HG03354 (cell line): Measurements from ENCODE around the gene WDR45B.
"Not testable (repeated sequence)": the region's sequence is repeated elsewhere in the genome, so short reads cannot be mapped to it uniquely, and the experiment has no call there.

Experiments
- ATAC-seq: cut with Tn5 transposase; IDR thresholded peaks from one replicate; pipeline ENCODE4 v1.9.1; 2021; ENCODE audit warnings: mild to moderate bottlenecking; ENCODE audit not compliant: unreplicated experiment, poor library complexity, severe bottlenecking

WDR45B gene

DNA sequence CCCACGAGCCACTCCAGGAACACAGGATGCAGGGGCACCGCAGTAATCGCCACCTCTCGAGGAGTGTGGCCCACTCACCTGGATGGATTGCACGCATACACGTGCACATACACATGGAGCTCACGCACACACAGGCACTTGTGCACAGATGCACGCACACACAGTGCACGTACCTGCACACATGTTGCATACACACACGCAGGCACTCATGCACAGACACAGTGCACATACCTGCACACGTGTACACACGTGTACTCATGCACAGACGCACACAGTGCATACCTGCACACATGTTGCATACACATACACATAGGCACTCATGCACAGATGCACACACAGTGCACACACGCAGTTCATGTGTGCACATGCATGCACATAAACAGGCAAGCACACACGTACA is 11.6 kb upstream of the WDR45B start:
- ATAC-seq: no peak

GRCh38 chr17:82658796-82659452 is 10.7 kb upstream of the WDR45B start:
- no peak for ATAC-seq

GRCh38 chr17:82658331-82658730 is 10.1 kb upstream of the WDR45B start:
- no peak for ATAC-seq

DNA sequence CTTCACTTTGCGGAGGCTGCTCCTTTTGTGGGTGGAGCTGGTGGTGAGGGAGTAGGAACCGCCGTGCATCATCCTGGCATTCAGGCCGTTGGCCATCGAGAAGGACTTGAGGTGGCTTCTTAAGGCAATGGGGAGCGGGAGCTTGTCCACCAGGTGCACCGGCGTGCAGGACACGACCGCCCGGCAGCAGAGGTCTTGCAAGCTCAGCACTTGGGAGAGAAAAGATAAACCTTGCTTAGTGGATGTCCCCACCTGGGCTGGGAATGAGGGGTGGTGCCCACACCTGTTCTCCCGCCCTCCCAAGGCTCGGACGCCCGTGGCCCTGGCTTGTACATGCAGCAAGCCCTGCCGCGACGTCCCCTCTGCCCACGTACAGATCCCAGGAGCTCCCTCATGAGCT is 9.7 kb upstream of the WDR45B start:
- no peak for ATAC-seq

- no peak for ATAC-seq
Measured at GRCh38 chr17:82656266-82656665, 8.0 kb upstream of the WDR45B start.

DNA sequence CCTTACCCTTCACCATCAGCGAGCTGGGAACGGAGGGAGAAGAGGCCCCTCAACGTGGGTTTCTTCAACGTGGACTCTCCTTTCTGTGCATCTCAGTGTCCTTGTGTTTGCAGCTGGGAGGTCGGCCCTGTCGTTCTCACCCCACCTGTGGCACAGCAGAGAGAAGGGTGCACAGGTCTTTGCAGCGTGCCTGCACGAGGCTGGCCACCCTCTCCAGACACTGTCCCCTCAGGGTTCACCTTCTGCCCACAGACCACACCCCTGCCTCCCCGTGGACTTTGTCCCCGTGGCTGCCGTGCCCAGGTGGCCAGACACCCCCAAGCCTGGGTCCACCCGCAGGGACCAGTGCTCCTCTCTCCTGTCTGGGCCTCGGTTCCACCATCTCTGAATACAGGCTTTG is 7.3 kb upstream of the WDR45B start:
- ATAC-seq: no peak

GRCh38 chr17:82655038-82655479 is 6.8 kb upstream of the WDR45B start:
- no peak for ATAC-seq

DNA sequence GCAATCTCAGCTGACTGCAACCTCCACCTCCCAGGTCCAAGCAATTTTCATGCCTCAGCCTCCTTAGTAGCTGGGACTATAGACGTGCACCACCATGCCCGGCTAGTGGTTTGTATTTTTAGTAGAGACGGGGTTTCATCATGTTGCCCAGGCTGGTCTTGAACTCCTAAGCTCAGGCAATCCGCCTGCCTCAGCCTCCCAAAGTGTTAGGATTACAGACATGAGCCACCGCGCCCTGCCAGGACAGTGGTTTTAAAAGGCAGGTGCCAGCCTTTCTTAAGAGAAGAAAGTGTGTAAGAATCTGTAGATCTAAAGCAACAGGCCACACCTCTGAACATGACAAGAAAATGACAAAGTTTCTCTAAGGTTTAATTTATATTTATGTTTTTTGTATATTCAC is 6.4 kb upstream of the WDR45B start:
- not testable (repeated sequence) for ATAC-seq

DNA sequence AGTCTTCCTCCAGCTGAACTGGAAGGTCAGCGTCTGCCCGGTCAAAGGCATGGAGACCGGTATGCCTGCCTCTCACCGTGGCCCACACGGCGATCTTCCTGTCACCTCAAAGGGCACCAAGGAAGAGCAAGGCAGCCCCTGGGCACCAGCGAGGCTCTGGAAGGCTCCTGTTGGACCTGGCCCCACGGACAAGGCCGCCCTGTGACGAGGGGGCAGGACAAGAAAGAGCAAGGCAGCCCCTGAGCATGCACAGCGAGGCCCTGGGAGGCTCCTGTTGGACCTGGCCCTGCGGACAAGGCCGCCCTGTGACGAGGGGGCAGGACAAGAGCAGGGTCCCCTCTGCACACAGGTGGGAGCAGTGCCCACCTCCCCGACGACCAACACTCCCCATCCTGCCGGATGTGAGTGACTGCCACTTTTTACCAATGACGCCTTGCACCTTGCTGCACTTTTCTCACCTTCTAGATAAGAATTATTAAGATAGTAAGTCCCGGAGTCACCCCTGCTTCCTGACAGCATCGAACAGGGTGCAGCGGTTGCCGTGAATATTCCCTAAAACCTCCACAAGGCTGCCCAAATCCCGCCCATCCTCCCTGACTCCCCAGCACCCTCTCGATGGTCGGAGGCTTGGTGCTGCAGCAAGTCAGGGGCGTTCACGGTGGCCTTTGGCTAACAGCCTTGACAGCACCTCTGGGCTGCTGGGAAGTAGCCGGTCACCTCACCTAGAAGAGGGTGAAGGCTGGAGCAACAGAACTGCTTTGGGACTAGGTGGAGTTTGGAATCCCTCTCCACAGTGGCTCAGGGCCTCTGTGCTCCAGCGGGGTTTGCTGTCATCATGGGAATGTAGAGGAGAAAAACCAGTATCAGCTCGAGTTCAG is 5.6 kb upstream of the WDR45B start:
- no peak for ATAC-seq

- no peak for ATAC-seq
Measured at GRCh38 chr17:82650723-82651122, 2.5 kb upstream of the WDR45B start.

DNA sequence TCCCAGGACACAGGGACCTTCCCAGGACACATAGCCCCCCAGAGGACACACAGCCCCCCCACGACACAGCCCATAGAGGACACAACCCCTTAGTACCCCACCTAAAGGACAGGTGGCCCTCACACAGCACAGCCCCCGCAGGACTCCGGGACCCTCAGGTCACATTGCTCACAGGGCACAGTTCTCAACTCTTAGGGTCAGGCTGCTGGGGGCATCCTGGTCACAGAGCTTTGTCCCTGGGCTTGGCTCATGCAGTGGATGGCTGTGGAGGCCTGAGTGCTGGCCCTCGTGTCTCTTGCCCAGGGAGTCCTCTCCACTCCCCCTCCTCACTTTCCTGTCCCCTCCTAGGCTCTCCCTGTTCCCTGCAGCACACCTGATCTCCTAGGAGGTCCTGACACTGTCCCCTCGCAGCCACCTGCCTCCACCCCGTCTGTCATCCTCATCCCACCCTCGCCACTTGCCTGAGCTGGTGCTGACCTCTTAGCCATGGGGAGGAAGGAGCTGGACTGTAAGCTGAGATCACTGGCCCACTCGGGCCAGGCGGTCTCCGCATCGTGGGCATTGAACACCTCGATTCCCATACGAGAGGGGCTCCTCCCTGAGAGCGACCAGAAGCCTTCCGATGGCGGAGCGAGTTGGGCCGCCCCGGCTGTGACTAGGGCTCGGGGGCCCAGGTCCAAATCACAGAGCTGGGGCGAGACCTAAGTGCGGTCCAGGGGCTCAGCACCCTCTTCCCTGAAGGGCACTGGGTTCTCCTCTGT is 1.4 kb upstream of the WDR45B start:
- no peak for ATAC-seq

- ATAC-seq: no peak
Measured at GRCh38 chr17:82648742-82649331, 593 bp upstream of the WDR45B start.

DNA sequence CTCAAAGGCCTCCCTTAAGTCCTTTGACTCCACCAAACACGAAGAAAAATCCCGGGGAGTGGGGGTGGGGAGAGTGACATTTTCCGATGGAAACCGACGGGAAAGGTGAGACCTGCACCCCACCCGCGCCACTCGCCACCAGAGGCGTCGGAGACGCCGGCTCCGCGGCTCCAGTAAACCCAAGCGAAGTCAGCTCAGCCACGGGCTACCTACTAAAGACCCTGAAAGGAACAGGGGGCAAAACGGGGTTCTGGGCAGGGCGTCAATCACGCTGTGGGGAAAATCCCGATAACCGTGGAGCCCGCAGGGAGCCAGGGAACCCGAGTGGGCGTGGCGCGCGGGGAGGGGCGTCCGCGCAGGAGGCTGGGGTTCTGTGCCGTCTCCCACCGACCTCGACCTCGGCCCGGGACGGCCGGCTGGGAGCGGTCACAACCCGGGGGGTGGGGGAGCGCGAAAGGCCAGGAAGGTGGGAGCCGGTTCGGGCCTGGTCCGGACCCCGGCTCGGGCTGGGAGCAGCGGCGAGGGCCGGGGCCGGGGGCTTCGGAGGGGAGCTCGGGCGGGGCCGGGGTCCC is 565 bp downstream of the WDR45B start:
- peak; percentile 32 for ATAC-seq

DNA sequence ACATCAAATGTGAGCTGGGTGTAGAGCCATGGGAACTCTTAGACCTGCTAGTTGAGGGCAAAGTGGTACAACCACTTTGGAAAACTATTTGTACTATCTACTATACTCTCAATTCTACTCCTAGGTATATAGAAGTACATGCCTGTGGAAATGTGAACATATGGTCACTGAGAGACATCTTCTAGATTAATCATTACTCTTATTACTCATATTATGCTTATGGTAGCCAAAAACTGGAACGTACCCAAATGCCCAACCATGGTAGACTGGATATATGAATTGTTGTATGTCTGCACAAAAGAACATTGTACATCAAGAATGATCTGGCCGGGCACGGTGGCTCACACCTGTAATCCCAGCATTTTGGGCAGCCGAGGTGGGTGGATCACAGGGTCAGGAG is 2.7 kb downstream of the WDR45B start:
- ATAC-seq: no peak

- no peak for ATAC-seq
Measured at GRCh38 chr17:82644148-82644547, 4.1 kb downstream of the WDR45B start.

DNA sequence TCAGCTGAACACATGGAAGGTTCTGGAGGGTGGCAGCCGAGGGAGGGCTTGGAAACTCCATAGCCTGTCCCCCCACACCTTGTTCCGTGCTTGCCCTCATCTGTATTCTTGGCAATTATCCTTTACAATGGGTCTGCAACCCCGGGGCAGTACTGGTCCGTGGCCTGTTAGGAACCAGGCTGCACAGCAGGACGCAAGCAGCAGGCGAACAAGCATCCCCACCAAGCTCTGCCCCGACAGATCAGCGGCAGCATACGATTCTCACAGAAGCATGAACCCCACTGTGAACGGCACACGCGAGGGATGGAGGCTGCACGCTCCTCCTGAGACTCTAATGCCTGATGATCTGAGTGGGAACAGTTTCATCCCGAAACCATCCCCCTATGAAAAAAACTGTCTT is 6.2 kb downstream of the WDR45B start:
- no peak for ATAC-seq

DNA sequence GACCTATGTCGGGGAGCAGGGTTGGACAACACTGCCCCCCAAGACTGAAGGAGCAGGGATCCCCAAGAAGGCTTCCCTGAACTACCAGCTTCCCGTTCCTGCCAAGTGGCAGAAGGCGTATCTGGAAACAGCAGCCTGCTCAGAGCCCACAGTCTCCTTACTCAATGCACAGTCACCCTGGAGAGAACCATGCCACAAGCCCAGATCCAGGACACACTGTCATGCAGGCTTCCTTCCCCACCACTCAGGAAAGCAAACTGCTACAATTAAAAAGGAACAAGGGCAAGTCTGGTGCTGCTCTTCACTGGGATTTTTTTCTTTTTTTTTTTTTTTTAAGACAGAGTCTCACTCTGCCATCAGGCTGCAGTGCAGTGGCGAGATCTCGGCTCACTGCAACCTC is 8.2 kb downstream of the WDR45B start:
- no peak for ATAC-seq

DNA sequence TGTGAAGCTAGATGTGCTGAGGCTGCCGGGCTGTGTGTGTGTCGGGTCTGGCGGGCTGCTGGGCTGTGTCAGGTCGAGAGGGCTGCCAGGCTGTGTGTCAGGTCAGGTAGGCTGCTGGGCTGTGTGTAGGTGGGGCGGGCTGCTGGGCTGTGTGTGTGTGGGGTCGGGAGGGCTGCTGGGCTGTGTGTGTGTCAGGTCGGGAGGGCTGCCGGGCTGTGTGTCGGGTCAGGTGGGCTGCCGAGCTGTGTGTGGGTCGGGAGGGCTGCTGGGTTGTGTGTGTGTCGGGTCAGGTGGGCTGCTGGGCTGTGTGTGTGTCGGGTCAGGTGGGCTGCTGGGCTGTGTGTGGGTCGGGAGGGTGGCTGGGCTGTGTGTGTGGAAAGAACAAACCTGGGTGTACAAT is 8.6 kb downstream of the WDR45B start:
- ATAC-seq: no peak

DNA sequence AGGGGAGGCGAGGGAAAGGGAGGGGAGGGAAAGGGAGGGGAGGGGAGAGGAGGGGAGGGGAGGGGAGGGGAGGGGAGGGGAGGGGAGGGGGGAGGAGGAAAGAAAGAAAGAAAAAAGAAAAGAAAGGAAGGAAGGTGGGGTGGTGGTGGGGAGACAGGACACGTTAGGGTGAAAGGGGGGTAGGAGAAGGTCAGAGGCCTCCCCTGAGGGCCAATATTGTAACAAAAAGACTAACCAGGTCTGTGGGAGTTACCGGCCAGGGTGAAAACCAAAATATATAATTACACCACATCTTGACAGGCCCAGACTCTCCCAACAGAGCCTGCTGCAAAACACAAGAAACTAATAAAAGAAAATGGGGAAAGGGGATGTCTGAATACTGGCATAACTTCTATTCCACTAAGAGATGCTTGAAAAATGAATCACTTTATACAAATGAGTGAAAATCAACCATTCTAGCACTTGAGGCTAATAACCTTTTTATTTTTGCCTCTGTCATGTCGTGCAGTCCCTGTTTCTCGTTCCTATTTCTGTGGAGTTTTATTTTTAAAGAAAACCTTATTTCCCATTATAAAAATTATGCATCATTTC is 10.0 kb downstream of the WDR45B start:
- ATAC-seq: no peak
